Mammary epithelial cell (primary cell): ENCODE data around the gene MT1M.

ENCODE experiments used
- CTCF ChIP-seq, 2 donors: IDR thresholded peaks in 1 of 2; conservative IDR thresholded peaks in 1 of 2; 2 replicates each; pipeline ENCODE4 v1.5.1; 2011 to 2012; ENCODE audit warnings: inconsistent platforms in 2 of 2, low read length in 2 of 2, mild to moderate bottlenecking in 2 of 2, control low read depth in 1 of 2, low read depth in 1 of 2; ENCODE audit not compliant: insufficient read depth in 1 of 2; ENCODE audit errors: extremely low read depth in 1 of 2
- EZH2 ChIP-seq: IDR thresholded peaks from 2 replicates; pipeline ENCODE4 v1.6.1; 2012; ENCODE audit warnings: low read length, inconsistent platforms, borderline replicate concordance

GRCh38 chr16:56637814-56638750 lies 5.6 kb downstream of the MT1M start, which contains the start of gene MT1A:
- no peak for TF ChIP-seq CTCF (conservative IDR thresholded peaks at IDR 0.05 in 1 of 2, IDR thresholded peaks at IDR 0.05 in 1 of 2; ENCODE audit: extremely low read depth in 1 of 2, insufficient read depth in 1 of 2, low read depth in 1 of 2, low read length in 2 of 2)
- no peak for TF ChIP-seq EZH2
